GM18861 (cell line): ENCODE results near the gene ANKRD13A.
"Not testable (repeated sequence)": the region's sequence is repeated elsewhere in the genome, so short reads cannot be mapped to it uniquely, and the experiment has no call there.

Experiments
- ATAC-seq: cut with Tn5 transposase; IDR thresholded peaks from one replicate; pipeline ENCODE4 v1.9.1; 2021; ENCODE audit not compliant: unreplicated experiment

Gene ANKRD13A

DNA sequence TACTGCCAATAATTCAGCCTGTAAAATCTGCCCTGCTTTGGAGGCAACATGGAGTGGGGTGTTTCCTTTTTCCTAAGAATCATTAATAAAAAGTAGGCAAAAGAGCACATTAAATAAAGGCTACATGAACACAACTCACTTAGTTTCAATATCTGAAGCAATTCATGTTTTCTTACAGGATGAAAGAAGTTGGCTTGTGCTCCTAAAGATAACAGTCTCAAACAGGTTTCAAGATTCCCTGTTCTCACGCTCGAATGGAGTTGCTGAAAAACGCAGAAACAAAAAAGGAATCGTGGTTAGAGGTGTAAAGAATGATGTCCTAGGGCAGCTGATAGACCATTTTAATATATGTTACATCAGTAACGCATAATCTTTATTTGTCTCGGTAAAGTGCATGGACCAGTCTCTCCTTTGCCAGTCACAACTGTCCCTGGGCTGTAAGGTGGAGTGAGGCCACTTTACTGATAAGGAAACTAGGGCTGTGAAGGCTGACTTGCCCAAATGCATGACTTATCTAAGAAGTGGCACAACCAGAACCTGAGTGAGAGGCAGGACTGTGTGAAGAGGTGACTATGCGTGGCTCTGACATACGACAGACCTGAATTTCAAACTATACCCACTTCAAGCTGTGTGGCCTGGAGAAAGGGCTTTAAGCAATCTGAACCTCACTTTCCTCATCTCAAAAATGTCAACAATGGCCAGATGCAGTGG lies 15.6 kb upstream of the ANKRD13A start:
- no peak for ATAC-seq

GRCh38 chr12:109986236-109986635 lies 13.0 kb upstream of the ANKRD13A start:
- ATAC-seq, result not testable (repeated sequence)

DNA sequence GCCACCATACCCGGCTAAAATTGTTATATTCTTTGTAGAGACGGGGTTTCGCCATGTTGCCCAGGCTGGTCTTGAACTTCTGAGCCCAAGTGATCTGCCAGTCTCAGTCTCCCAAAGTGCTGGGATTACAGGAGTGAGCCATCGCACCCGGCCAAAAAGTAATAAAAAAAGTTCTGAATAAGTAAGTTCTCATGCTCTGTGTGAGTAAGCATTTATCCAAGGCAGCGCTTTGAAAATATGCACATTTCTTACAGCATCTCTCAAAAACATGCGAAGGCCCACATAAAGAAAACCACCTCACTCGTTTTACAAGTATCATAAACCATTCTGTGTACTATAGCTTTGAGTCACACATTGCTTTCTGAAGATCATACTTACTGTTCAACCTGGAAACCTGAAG lies 11.6 kb upstream of the ANKRD13A start:
- no peak for ATAC-seq

DNA sequence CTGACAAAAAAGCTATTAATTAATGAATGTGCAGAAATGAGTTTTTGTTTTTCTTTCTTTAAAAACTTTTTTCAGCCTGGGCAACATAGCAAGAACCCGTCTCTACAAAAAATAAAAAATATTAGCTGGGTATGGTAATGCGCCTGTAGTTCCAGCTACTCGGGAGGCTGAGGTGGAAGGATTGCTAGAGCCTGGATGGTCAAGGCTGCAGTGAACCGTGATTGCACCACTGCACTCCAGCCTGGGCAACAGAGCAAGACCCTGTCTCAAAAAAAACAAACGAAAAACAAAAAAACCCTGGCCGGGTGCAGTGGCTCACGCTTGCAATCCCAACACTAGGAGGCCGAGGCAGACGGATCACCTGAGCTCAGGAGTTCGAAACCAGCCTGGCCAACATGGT lies 11.0 kb upstream of the ANKRD13A start:
- no peak for ATAC-seq

- no peak for ATAC-seq
Measured at GRCh38 chr12:109988903-109989302, 10.3 kb upstream of the ANKRD13A start.

GRCh38 chr12:109989380-109989779 lies 9.8 kb upstream of the ANKRD13A start:
- no peak for ATAC-seq

DNA sequence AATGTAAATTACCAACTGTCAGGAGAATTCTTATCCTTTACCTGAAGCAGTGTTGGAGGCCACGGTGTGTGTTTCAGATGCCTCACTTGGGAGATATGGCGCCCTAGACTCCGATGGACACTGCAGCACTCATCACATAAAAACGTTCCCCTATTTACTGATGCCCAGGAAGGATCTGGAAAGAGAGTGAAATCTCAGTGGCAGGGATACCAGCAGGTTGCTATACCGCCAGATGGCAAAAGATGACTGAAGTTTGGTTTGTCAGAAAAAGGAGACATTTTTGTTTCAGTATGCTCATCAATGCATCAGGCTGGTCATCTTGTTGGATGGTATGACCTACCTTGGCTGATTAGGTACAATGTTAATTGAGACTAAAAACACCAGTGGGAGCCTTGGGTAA lies 7.6 kb upstream of the ANKRD13A start:
- no peak for ATAC-seq

DNA sequence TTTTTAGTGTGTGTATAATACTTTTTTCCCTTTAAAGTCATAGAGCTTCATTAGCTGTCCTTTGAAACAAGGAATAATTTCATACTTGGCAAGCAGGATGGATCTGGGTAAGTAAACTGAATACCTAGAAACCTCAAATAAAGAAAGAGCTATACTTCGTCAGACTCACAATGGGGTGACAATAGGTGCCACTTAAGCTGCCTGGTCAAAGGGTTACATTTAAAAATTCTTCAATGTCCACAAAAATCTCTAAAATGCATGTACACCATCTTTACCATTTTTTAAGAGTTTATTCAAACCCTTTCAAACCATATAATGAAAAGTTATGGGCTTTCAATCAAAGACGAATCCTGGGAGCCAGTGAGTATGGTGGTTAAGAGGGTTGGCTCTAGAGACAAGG lies 6.1 kb upstream of the ANKRD13A start:
- ATAC-seq, result no peak

DNA sequence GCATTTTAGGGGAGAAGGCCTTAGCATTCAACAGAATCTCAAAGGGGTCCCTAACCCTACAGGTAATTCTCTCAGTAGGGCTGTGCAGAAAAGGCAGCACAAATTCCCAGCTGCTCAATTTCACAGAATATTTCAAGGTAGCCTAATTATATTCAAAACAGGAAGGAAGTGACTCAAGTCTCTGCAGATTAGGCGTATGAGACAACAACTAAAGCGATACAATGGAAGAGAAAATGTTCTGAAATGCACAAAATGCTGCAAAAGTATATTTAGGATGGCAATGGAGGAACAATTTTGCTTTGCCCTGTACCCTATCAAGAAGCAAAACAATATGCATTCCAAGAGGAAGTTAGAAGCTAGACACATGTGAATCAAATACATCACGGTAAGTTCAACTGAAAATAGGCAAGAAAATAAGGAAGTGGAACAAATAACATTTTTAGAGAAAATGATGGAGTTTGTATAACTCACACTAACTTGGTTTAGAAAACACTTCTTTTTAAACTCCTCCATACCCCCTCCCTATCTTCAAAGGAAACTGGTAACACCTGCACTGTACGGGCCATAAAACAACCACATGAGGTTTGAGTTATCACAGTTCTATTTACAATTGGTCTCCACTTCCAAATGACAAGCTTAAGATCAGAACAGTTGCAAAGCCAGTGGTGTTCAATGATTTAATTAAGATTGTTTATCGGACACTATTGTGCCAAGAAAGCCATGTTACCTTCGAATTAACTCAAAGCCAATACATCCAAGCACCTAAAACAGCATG lies 4.6 kb upstream of the ANKRD13A start:
- ATAC-seq, result no peak

DNA sequence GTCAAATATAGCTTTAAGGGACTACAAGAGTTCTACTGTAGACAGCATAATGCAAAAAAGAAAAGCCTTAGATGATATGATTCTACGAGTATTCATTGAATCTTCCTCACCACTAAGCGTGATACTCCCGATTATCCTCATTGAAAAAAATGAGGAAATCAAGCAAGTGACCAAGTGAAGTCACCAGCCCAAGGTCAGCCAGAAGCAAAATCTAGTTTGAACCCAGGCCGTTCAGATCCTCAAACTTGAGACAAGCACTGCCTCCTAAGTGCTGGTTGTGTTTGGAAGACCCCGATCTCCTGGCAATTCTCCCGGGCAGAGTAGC lies 3.9 kb upstream of the ANKRD13A start:
- no peak for ATAC-seq

DNA sequence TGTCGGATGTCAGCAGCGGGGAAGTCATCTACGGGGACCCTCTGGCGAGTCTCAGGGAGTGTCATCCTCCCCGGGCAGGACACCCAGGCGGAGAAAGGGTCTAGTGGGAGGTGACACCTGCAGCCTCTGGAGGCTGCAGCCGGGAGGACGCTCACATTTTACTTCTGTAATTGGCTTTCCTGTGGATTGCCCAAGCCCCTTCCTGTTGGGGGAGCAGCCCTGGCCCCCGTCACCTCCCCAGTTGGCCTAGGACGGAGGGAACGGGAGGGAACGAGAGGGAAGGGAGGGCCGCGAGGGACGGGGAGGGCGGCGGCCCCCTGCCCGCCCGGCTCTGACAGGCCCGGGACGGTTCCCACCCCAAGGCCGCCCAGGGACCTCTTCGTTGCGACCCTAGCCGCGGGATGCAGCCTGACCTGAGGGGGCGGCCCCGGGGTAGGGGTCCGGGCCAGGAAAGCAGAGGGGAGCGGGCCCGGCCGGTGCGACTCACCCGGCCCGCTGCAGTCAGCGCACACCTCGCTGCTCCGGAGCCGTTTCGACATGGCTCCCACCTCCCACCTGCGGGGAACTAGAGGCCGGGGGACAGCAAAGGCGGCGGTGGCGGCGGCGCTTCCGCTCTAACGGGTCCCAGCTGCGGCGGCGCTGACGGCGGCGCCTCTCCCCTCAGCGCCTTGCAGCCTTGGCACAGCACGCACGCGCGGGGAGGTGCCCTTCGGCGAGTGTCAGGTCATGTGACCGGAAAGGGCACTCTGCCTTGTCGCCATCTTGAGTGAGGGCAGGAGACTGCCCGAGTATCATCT lies 3.3 kb upstream of the ANKRD13A start, which contains the start of gene GIT2:
GIT2 (minus strand) TSS at position 683 of the 797 bp plus-strand sequence; CDS start at position 539, 144 bp downstream.
- peak; percentile 58 for ATAC-seq

GRCh38 chr12:109996483-109996853 lies 2.8 kb upstream of the ANKRD13A start:
- no peak for ATAC-seq

DNA sequence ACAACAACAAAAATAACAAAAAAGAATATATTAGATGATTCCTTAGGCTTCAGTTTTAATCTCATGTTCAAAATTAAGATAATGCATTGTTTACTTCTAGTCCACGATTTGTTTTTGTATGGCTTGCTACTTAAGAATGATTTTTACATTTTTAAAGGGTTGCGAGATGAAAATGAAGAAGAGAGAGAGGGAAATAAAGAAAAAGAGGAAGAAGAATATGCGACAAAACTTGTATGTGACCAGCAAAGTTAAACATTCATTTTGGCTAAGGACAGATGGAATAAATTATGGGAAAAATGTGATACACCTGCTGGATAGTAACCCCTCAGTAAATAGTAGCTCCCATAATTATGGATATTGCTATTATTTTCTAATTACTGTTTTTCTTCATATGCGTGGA lies 1.8 kb upstream of the ANKRD13A start:
- no peak for ATAC-seq

DNA sequence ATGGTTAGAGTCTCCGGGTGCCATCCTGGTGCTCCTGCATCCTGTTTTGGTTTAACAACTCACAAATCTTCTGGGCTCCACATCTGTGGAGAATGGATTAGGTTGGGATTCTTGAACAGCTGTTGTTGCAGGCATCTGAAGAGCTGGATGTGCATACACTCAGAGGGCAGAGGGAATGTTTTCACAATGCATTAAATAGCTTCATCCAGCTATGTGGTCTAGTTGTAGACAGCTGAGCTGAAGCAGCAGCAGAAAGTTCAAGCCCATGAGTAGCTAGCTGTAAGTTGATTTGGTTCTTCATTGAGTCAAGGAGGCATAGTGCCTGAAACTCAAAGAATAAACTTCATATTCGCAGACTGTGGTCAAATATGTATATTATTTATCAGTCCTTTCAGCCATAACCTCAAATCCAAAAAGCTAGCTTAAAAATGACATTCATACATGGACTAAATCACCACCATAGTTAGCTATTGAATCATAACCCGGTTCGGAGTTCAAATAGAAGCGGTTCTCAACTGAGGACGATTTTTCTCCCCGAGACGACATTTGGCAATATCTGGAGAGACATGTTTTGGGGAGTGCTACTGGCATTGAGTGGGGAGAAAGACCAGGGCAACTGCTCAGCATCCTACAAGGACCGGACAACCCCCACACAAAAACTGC lies 858 bp upstream of the ANKRD13A start:
- no peak for ATAC-seq

- no peak for ATAC-seq
Measured at GRCh38 chr12:109999649-109999971, 380 bp downstream of the ANKRD13A start.

DNA sequence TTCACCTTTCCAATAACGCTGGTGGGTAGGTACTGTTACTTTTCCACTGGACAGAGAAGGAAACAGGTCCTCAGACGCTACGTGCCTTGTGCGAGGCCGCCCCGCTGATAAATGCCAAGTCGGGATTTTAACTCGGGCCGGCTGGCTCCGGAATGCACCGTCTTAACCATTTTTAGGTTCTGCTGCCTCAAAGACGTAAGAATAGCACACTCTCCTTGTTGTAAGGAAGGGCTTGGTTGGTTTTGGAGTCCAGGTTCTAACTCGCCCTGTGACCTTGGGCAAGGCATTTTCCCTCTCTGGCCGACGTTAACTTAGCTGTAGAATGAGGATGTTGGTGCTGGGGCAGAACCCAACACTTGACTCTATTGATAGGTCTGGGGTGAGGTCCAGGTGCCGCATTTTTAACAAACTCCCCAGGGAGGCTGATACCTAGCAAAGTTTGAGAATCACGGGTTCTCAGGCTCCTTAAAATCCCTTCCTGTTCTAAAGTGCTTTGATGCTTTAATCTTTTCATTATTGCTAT lies 814 bp downstream of the ANKRD13A start:
- ATAC-seq, result no peak

DNA sequence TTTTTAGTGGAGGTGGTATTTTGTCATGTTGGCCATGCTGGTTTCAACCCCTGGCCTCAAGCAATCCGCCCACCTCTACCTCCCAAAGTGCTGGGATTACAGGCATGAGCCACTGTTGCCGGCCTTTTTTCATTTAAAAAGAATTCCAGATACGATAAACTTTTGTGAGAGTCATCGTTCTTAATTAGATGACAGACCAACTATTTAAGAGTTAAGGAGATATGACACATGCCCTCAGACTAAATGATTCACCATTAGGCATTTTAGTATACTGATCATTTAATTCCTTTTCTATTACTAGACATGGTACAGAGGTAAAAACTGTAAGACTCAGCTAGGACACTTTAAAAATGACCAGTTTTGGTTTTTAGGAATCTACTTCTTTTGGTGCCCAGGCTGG lies 2.4 kb downstream of the ANKRD13A start:
- ATAC-seq, result no peak

GRCh38 chr12:110002676-110003515 lies 3.7 kb downstream of the ANKRD13A start:
- ATAC-seq, result no peak

GRCh38 chr12:110004598-110004997 lies 5.4 kb downstream of the ANKRD13A start:
- ATAC-seq, result peak; percentile 47

GRCh38 chr12:110005319-110005973 lies 6.2 kb downstream of the ANKRD13A start:
- peak; percentile 36 for ATAC-seq
